Skeletal muscle satellite cell (primary cell): Measurements from ENCODE around the gene MTTP.

Experiments
- H3K27me3 ChIP-seq: 2 replicates; pipeline ENCODE4 v1.7.0; 2013; ENCODE audit warnings: low read length; ENCODE audit not compliant: control insufficient read depth, insufficient read depth
- H3K36me3 ChIP-seq: 2 replicates; pipeline ENCODE4 v1.7.0; 2013; ENCODE audit warnings: mild to moderate bottlenecking, control low read depth, low read length; ENCODE audit not compliant: insufficient read depth
- H3K4me1 ChIP-seq: 2 replicates; pipeline ENCODE4 v1.7.0; 2013; ENCODE audit warnings: low read length; ENCODE audit not compliant: control insufficient read depth, insufficient read depth
- H3K4me2 ChIP-seq: 2 replicates; pipeline ENCODE4 v1.7.0; 2013; ENCODE audit warnings: mild to moderate bottlenecking, low read length
- H3K4me3 ChIP-seq: 2 replicates; pipeline ENCODE4 v1.7.0; 2013; ENCODE audit warnings: low read length
- H3K9ac ChIP-seq: 2 replicates; pipeline ENCODE4 v1.7.0; 2013; ENCODE audit warnings: mild to moderate bottlenecking, low read depth, low read length, moderate library complexity
- H3K9me3 ChIP-seq: replicated peaks from 2 replicates; pipeline ENCODE4 v1.7.0; 2013; ENCODE audit warnings: mild to moderate bottlenecking, control low read depth, low read length

MTTP gene

GRCh38 chr4:99655308-99656081 lies 80.9 kb downstream of the MTTP start:
- H3K4me2 ChIP-seq, result peak overlapping the region; percentile 91

DNA sequence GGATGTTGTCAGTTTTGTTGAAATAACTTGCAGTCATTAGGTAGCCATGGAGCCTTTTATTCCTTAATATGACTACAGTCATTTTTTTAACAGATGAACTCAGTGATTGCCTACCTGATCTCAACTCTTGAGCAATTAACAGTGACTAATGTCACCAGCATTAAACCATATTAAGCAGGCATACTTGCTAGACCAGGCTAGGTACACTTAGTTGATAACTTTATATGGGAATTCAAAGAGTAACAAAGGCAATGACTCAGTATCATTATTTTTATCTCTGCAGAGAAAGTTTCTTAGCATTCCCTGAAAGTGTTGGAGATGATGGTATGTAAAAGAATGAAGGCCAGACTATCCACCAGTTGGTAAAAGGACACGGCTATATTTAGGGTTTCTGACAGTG lies 83.2 kb downstream of the MTTP start, which contains the start of gene C4orf54:
TSS of gene C4orf54 (minus strand) at position 31 of the 400 bp plus-strand sequence. CDS start 3,180 bp downstream, outside the sequence.
- no peak within 1 kb of the TSS for H3K4me2 ChIP-seq
- peaks cover 28% of the 10 kb centered on the region for H3K4me1 ChIP-seq
- no peaks in the 10 kb centered on the region for H3K9me3 ChIP-seq
- H3K36me3 ChIP-seq, result no peaks in the 10 kb centered on the region
- no peak within 1 kb of the TSS for H3K4me3 ChIP-seq
- peaks cover 6% of the 10 kb centered on the region for H3K27me3 ChIP-seq
- no peak within 1 kb of the TSS for H3K9ac ChIP-seq

More at GRCh38 chr4:99655308-99656081, 80.9 kb downstream of the MTTP start:
- Histone ChIP-seq H3K9ac (no peak overlapping the region), H3K9me3 (no peaks in the 10 kb centered on the region), H3K27me3 (peaks cover 29% of the 10 kb centered on the region), H3K36me3 (no peaks in the 10 kb centered on the region), H3K4me3 (no peak overlapping the region), H3K4me1 (peaks cover 36% of the 10 kb centered on the region)

- no peaks in the 10 kb centered on the region for H3K36me3 ChIP-seq
- H3K9me3 ChIP-seq, result no peaks in the 10 kb centered on the region
- no peak overlapping the region for H3K4me3 ChIP-seq
- no peaks in the 10 kb centered on the region for H3K27me3 ChIP-seq
- peaks cover 21% of the 10 kb centered on the region for H3K4me1 ChIP-seq
- H3K4me2 ChIP-seq, result no peak overlapping the region
- no peak overlapping the region for H3K9ac ChIP-seq
Measured at GRCh38 chr4:99658666-99659065, 84.0 kb downstream of the MTTP start.

DNA sequence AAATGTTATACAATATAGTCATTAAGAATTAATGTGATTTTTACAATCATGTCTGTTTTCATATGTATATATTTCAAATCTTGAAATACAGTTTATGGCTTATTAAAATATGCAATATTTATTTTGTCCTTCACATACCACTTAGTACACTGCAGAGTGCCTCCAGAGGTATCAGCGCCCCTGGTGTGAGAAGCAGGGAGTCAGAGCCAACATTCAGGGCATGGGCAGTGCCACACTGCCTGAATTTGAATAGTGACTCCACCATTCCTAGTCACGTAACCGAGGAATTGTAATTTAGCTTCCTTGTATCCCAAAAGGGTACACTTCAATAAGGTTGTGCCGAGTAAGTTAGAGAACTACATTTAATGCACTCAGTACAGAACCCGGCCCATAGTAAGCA lies 87.3 kb downstream of the MTTP start:
- Histone ChIP-seq H3K27me3 (peaks cover 3% of the 10 kb centered on the region), H3K36me3 (no peaks in the 10 kb centered on the region), H3K9ac (no peak overlapping the region), H3K4me1 (no peaks in the 10 kb centered on the region), H3K4me3 (no peak overlapping the region), H3K9me3 (no peaks in the 10 kb centered on the region), H3K4me2 (no peak overlapping the region)

- Histone ChIP-seq H3K4me3 (no peak overlapping the region), H3K9ac (no peak overlapping the region), H3K4me1 (no peaks in the 10 kb centered on the region), H3K36me3 (no peaks in the 10 kb centered on the region), H3K9me3 (no peaks in the 10 kb centered on the region), H3K4me2 (no peak overlapping the region), H3K27me3 (peaks cover 3% of the 10 kb centered on the region)
Measured at GRCh38 chr4:99664716-99665115, 90.1 kb downstream of the MTTP start.

DNA sequence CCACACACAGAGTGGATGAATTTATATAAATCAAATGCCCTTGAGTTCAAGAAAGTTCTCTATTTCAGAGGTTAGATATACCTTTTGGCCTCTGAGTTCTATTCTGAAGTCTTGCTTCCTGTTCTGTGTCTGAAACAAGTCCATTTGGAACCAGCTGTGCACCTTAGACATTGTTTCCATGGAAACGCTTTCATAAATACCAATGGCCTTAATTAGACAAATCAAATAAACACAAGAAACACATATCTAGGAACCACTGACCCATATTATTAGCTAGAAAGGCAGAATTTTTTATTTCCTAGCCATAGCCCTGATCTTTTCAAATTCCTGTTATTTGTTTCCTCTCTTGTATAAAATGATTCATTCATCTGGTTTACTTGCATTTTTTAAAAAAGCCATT lies 91.4 kb downstream of the MTTP start:
- Histone ChIP-seq H3K4me3 (no peak overlapping the region), H3K9me3 (no peaks in the 10 kb centered on the region), H3K36me3 (no peaks in the 10 kb centered on the region), H3K9ac (no peak overlapping the region), H3K4me1 (no peaks in the 10 kb centered on the region), H3K4me2 (no peak overlapping the region), H3K27me3 (peaks cover 3% of the 10 kb centered on the region)

GRCh38 chr4:99668472-99668871 lies 93.8 kb downstream of the MTTP start:
- no peak overlapping the region for H3K4me3 ChIP-seq
- H3K9ac ChIP-seq, result no peak overlapping the region
- peaks cover 3% of the 10 kb centered on the region for H3K27me3 ChIP-seq
- no peaks in the 10 kb centered on the region for H3K4me1 ChIP-seq
- H3K36me3 ChIP-seq, result no peaks in the 10 kb centered on the region
- H3K4me2 ChIP-seq, result no peak overlapping the region
- no peaks in the 10 kb centered on the region for H3K9me3 ChIP-seq

- Histone ChIP-seq H3K4me3 (no peak overlapping the region), H3K36me3 (no peaks in the 10 kb centered on the region), H3K4me1 (no peaks in the 10 kb centered on the region), H3K27me3 (peaks cover 3% of the 10 kb centered on the region), H3K9me3 (no peaks in the 10 kb centered on the region), H3K9ac (no peak overlapping the region), H3K4me2 (no peak overlapping the region)
Measured at GRCh38 chr4:99669084-99669483, 94.5 kb downstream of the MTTP start.

DNA sequence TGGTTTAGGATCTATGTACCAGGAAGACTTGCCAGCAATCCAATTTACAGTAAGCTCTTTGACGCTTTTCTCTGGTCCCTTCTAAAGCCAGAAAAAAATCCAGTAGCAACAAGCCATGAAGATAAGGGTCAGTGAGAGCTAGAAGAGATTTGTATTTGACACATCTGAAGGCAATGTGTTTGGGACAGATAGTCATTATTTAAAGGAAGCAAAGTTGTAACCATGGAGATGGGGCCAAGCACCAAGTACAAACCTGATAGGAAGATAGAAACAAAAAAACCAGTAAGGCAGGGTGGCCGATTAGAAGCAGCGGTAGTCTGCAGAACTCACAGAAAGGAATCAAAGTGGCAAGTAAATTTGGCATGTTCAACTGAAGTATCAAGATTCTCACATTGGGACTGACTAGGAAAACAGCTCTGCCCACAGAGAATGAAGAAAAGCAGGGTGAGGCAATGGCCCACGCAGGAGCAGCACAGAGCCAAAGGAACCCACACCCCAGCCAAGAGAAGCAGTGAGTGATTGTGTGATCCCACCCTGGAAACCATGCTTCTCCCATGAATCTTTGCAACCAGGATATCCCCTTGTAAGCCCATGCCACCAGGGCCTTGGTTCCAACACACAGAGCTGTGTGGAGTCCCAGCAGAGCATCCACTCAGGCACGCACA lies 95.9 kb downstream of the MTTP start:
- Histone ChIP-seq H3K4me1 (no peaks in the 10 kb centered on the region), H3K9me3 (no peaks in the 10 kb centered on the region), H3K36me3 (no peaks in the 10 kb centered on the region), H3K4me3 (no peak overlapping the region), H3K9ac (no peak overlapping the region), H3K27me3 (peaks cover 3% of the 10 kb centered on the region), H3K4me2 (no peak overlapping the region)
